ENCODE measurements around the gene MAP2K4. TPM values are rescaled to one million over a fixed set of nuclear protein-coding genes. Genes with fewer than 3 reads are reported as not detected.

Gene MAP2K4
- total and polyA plus RNA-seq, 3 experiments from 2014 or later, result 30.3 to 46.2 (median 45.9) TPM

GRCh38 chr17:11990363-11990983, 30.2 kb upstream of the MAP2K4 start:
- Mint-ChIP-seq H3K4me3 (no peak overlapping the region), H3K9me3 (no peaks in the 10 kb centered on the region), H3K4me1 (peaks cover 34 to 62% (median 55%) of the 10 kb centered on the region in 3 donors), H3K36me3 (peaks cover 15 to 75% (median 29%) of the 10 kb centered on the region in 3 donors), H3K27me3 (no peaks in the 10 kb centered on the region), H3K27ac (peak overlapping the region in 3 of 8 donors; percentile 7 to 73 (median 57))
- H3K9me3 ChIP-seq (ENCODE audit: low read length), result no peaks in the 10 kb centered on the region
- DNase-seq, result no peak
- H3K27me3 ChIP-seq (ENCODE audit: insufficient read depth, low read length, poor library complexity, severe bottlenecking), result no peaks in the 10 kb centered on the region
- POLR2A ChIA-PET, result no interaction called here
- CTCF ChIA-PET, result no interaction called here
- H3K4me1 ChIP-seq (ENCODE audit: insufficient read depth, low read length), result no peaks in the 10 kb centered on the region
- no peak overlapping the region for H3K4me3 ChIP-seq (ENCODE audit: low read length)
- no peak overlapping the region for H3K27ac ChIP-seq (ENCODE audit: low read depth, low read length)
- peaks cover 14% of the 10 kb centered on the region for H3K36me3 ChIP-seq (ENCODE audit: insufficient read depth, low read length)

DNA sequence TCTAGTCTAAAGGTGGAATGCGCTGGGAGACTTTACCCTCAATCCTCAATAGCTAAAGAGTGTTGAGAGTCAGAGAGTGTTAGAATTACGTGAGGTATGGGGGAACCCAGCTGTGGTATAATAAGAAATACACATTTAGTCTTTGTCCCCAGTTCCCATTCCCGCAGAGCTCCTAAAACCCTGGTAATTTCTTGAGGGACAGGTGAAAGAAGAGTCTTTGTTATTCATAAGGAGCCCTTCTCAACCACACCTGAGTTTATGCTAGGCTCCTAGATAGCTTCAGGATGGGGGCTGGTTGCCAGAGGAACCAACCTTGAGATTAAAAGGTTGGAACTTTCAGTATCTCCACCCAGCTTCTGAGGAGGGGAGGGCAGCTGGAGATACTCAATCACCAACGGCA, 29.2 kb upstream of the MAP2K4 start:
- Histone ChIP-seq H3K9me3 (ENCODE audit: low read length) (no peaks in the 10 kb centered on the region), H3K27ac (ENCODE audit: low read depth, low read length) (no peak overlapping the region), H3K27me3 (ENCODE audit: insufficient read depth, low read length, poor library complexity, severe bottlenecking) (no peaks in the 10 kb centered on the region), H3K4me3 (ENCODE audit: low read length) (no peak overlapping the region), H3K4me1 (ENCODE audit: insufficient read depth, low read length) (peaks cover 4% of the 10 kb centered on the region), H3K36me3 (ENCODE audit: insufficient read depth, low read length) (peaks cover 14% of the 10 kb centered on the region)
- Mint-ChIP-seq H3K4me1 (peaks cover 37 to 69% (median 58%) of the 10 kb centered on the region in 3 donors), H3K9me3 (no peaks in the 10 kb centered on the region), H3K36me3 (peaks cover 15 to 67% (median 28%) of the 10 kb centered on the region in 3 donors), H3K27me3 (no peaks in the 10 kb centered on the region), H3K27ac (peak overlapping the region in 1 of 8 donors; percentile 48), H3K4me3 (no peak overlapping the region)
- DNase-seq, result no peak
- ChIA-PET CTCF (interaction anchor here (1.0 kb wide), 1 partner anchor 1039 kb away, joined by 3 read pairs; no protein-coding TSS in a partner anchor), POLR2A (no interaction called here)

DNA sequence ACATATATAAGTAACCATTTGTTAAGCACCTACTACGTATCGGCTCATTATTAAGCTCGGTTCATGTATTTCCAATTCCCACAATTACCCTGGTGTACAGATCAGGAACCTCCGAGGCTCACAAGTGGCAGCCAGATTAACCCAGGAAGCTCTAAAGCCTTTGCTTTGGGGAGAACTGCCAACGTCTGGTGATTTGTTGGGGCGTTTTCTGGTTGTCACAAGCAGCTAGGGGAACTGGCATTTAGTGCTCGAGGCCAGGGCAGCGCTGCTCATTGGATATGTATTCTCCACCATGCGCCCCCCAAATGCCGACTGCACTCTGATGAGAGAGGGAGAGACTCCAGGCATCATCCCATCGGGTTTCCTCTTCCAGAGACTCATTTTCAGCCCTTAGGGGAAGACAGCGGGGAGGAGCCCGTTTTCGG, 23.9 kb upstream of the MAP2K4 start:
- H3K36me3 Mint-ChIP-seq, result peaks cover 0 to 25% (median 6%) of the 10 kb centered on the region in 3 donors
- peaks cover 4% of the 10 kb centered on the region for H3K4me1 ChIP-seq (ENCODE audit: insufficient read depth, low read length)
- peak in 2 of 5 donors; percentile 25 to 68 for DNase-seq
- peaks cover 6% of the 10 kb centered on the region for H3K36me3 ChIP-seq (ENCODE audit: insufficient read depth, low read length)
- H3K4me3 Mint-ChIP-seq, result peak overlapping the region; percentile 93 to 99 (median 95)
- H3K27me3 Mint-ChIP-seq, result peaks cover 0 to 3% of the 10 kb centered on the region in 2 donors
- POLR2A ChIA-PET, result interaction anchor here (0.5 to 2.5 kb wide), 8 partner anchors 10 to 1021 kb away, joined by 3 to 85 read pairs (median 4); partner anchors contain the start of genes ELAC2 and MAP2K4
- no peaks in the 10 kb centered on the region for H3K9me3 ChIP-seq (ENCODE audit: low read length)
- H3K9me3 Mint-ChIP-seq, result no peaks in the 10 kb centered on the region
- H3K4me1 Mint-ChIP-seq, result peaks cover 24 to 47% (median 40%) of the 10 kb centered on the region in 3 donors
- peak overlapping the region; percentile 91 for H3K27ac ChIP-seq (ENCODE audit: low read depth, low read length)
- H3K27me3 ChIP-seq (ENCODE audit: insufficient read depth, low read length, poor library complexity, severe bottlenecking), result no peaks in the 10 kb centered on the region
- CTCF ChIA-PET, result interaction anchor here (0.8 to 2.2 kb wide), 10 partner anchors 10 to 88 kb away, joined by 3 to 23 read pairs (median 4); partner anchors contain the start of gene MAP2K4
- peak overlapping the region; percentile 86 to 95 (median 94) for H3K27ac Mint-ChIP-seq
- H3K4me3 ChIP-seq (ENCODE audit: low read length), result peak overlapping the region; percentile 96

- POLR2A ChIA-PET, result interaction anchor here (0.5 to 2.5 kb wide), 10 partner anchors 10 to 1021 kb away, joined by 3 to 85 read pairs (median 4); partner anchors contain the start of genes ELAC2 and MAP2K4
- no peaks in the 10 kb centered on the region for H3K9me3 ChIP-seq (ENCODE audit: low read length)
- DNase-seq, result peak; percentile 93 to 96 (median 94)
- H3K27ac ChIP-seq (ENCODE audit: low read depth, low read length), result peak within 1 kb of the TSS; percentile 91
- H3K36me3 Mint-ChIP-seq, result peaks cover 0 to 20% (median 2%) of the 10 kb centered on the region in 3 donors
- peak within 1 kb of the TSS; percentile 93 to 99 (median 95) for H3K4me3 Mint-ChIP-seq
- H3K27me3 Mint-ChIP-seq, result peaks cover 0 to 4% of the 10 kb centered on the region in 2 donors
- H3K9me3 Mint-ChIP-seq, result no peaks in the 10 kb centered on the region
- H3K4me1 ChIP-seq (ENCODE audit: insufficient read depth, low read length), result peaks cover 4% of the 10 kb centered on the region
- CTCF ChIA-PET, result interaction anchor here (0.8 to 2.2 kb wide), 10 partner anchors 9 to 87 kb away, joined by 3 to 23 read pairs (median 4); partner anchors contain the start of gene MAP2K4
- peak within 1 kb of the TSS; percentile 86 to 99 (median 94) for H3K27ac Mint-ChIP-seq
- H3K4me3 ChIP-seq (ENCODE audit: low read length), result peak within 1 kb of the TSS; percentile 96
- peaks cover 1% of the 10 kb centered on the region for H3K36me3 ChIP-seq (ENCODE audit: insufficient read depth, low read length)
- peaks cover 24 to 41% (median 37%) of the 10 kb centered on the region in 3 donors for H3K4me1 Mint-ChIP-seq
- no peaks in the 10 kb centered on the region for H3K27me3 ChIP-seq (ENCODE audit: insufficient read depth, low read length, poor library complexity, severe bottlenecking)
Observed at GRCh38 chr17:11997147-11997971, 23.3 kb upstream of the MAP2K4 start, which contains the start of gene ZNF18. TSS of gene ZNF18 (minus strand) at chr17:11997475. CDS start at chr17:11992829, 4,646 bp downstream.

DNA sequence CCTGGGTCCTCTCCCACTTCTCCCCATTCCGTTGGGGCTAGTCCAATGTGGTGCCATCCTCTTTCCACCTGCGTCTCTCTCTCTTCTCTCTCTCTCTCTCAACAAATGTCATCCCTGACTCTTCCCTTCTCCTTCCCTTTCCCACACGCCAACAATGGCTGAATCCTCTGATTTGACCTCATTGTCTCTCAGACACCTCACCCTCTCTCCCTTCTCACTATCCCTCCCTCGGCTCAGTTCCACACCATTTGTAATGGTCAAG, 22.8 kb upstream of the MAP2K4 start:
- Mint-ChIP-seq H3K4me1 (peaks cover 24 to 36% (median 31%) of the 10 kb centered on the region in 3 donors), H3K27ac (peak overlapping the region; percentile 53 to 99 (median 94)), H3K4me3 (peak overlapping the region; percentile 93 to 99 (median 95)), H3K9me3 (no peaks in the 10 kb centered on the region), H3K36me3 (peaks cover 0 to 15% (median 2%) of the 10 kb centered on the region in 3 donors), H3K27me3 (peaks cover 0 to 4% of the 10 kb centered on the region in 2 donors)
- H3K36me3 ChIP-seq (ENCODE audit: insufficient read depth, low read length), result no peaks in the 10 kb centered on the region
- H3K9me3 ChIP-seq (ENCODE audit: low read length), result no peaks in the 10 kb centered on the region
- H3K4me3 ChIP-seq (ENCODE audit: low read length), result peak overlapping the region; percentile 75
- H3K4me1 ChIP-seq (ENCODE audit: insufficient read depth, low read length), result peaks cover 4% of the 10 kb centered on the region
- no peaks in the 10 kb centered on the region for H3K27me3 ChIP-seq (ENCODE audit: insufficient read depth, low read length, poor library complexity, severe bottlenecking)
- ChIA-PET CTCF (interaction anchor here (1.2 to 2.2 kb wide), 7 partner anchors 9 to 29 kb away, joined by 3 to 23 read pairs (median 4); partner anchors contain the start of gene MAP2K4), POLR2A (interaction anchor here (0.7 to 2.5 kb wide), 6 partner anchors 20 to 1020 kb away, joined by 3 to 85 read pairs (median 6); partner anchors contain the start of genes ELAC2 and MAP2K4)
- DNase-seq, result no peak
- peak overlapping the region; percentile 91 for H3K27ac ChIP-seq (ENCODE audit: low read depth, low read length)

GRCh38 chr17:11999696-12000095, 21.0 kb upstream of the MAP2K4 start:
- H3K4me3 Mint-ChIP-seq, result peak overlapping the region in 1 of 7 donors; percentile 22
- CTCF ChIA-PET, result interaction anchor here (1.2 to 1.4 kb wide), 2 partner anchors 15 to 21 kb away, joined by 3 to 8 read pairs; partner anchors contain the start of gene MAP2K4
- H3K4me1 Mint-ChIP-seq, result peaks cover 17 to 25% (median 21%) of the 10 kb centered on the region in 3 donors
- H3K36me3 ChIP-seq (ENCODE audit: insufficient read depth, low read length), result no peaks in the 10 kb centered on the region
- no peaks in the 10 kb centered on the region for H3K27me3 ChIP-seq (ENCODE audit: insufficient read depth, low read length, poor library complexity, severe bottlenecking)
- DNase-seq, result no peak
- peaks cover 4% of the 10 kb centered on the region for H3K4me1 ChIP-seq (ENCODE audit: insufficient read depth, low read length)
- no peaks in the 10 kb centered on the region for H3K9me3 Mint-ChIP-seq
- no peaks in the 10 kb centered on the region for H3K9me3 ChIP-seq (ENCODE audit: low read length)
- peak overlapping the region in 2 of 8 donors; percentile 34 to 52 for H3K27ac Mint-ChIP-seq
- H3K36me3 Mint-ChIP-seq, result peaks cover 0 to 6% (median 0%) of the 10 kb centered on the region in 3 donors
- peaks cover 0 to 4% of the 10 kb centered on the region in 2 donors for H3K27me3 Mint-ChIP-seq
- no peak overlapping the region for H3K27ac ChIP-seq (ENCODE audit: low read depth, low read length)
- H3K4me3 ChIP-seq (ENCODE audit: low read length), result no peak overlapping the region
- POLR2A ChIA-PET, result no interaction called here

DNA sequence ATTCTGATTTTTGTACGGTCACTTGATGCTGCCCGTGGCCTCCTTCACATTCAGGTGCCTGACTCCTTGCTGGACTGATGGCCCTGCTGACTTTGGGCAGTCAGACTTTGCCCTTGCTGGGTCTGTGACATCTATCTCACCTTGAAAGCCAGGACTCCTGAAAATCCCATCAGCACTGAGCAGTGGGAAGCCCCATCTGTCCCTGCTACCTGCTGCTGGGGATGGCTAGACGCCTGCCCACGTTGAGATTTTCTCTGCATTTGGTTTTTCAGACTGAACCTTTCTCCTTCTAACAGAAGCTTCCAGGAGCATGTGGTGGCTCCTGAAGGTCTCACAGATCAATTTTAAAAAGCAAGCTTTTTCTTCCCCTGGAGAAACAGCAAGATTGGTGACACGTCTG, 13.2 kb upstream of the MAP2K4 start:
- POLR2A ChIA-PET, result interaction anchor here (0.7 kb wide), 1 partner anchor 10 kb away, joined by 3 read pairs; the partner anchor contains the start of gene ZNF18
- no peak overlapping the region for H3K27ac ChIP-seq (ENCODE audit: low read depth, low read length)
- no peaks in the 10 kb centered on the region for H3K27me3 ChIP-seq (ENCODE audit: insufficient read depth, low read length, poor library complexity, severe bottlenecking)
- no peak overlapping the region for H3K4me3 ChIP-seq (ENCODE audit: low read length)
- no peaks in the 10 kb centered on the region for H3K36me3 ChIP-seq (ENCODE audit: insufficient read depth, low read length)
- CTCF ChIA-PET, result interaction anchor here (1.8 kb wide), 1 partner anchor 10 kb away, joined by 5 read pairs; the partner anchor contains the start of gene ZNF18
- no peak for DNase-seq
- H3K27ac Mint-ChIP-seq, result no peak overlapping the region
- no peaks in the 10 kb centered on the region for H3K4me1 Mint-ChIP-seq
- H3K27me3 Mint-ChIP-seq, result peaks cover 12 to 14% of the 10 kb centered on the region in 2 donors
- H3K36me3 Mint-ChIP-seq, result no peaks in the 10 kb centered on the region
- no peaks in the 10 kb centered on the region for H3K9me3 ChIP-seq (ENCODE audit: low read length)
- no peak overlapping the region for H3K4me3 Mint-ChIP-seq
- no peaks in the 10 kb centered on the region for H3K9me3 Mint-ChIP-seq
- no peaks in the 10 kb centered on the region for H3K4me1 ChIP-seq (ENCODE audit: insufficient read depth, low read length)
